CD14-positive monocyte (primary cell): ENCODE data around the gene CTAGE1. TPM values are rescaled to one million over a fixed set of nuclear protein-coding genes. Genes with fewer than 3 reads are reported as not detected.

ENCODE experiments used
- DNase-seq, 3 donors: peaks; one replicate each; pipeline ENCODE4 v3.0.0-alpha.2; 2011 to 2022
- H2AFZ ChIP-seq: 2 replicates; pipeline ENCODE4 v1.6.0; 2012; ENCODE audit warnings: mild to moderate bottlenecking, low read depth, low read length, inconsistent platforms; ENCODE audit not compliant: insufficient read depth, poor library complexity, severe bottlenecking
- H3K27ac ChIP-seq, 2 donors: 1 replicate in 1 of 2; 2 replicates in 1 of 2; pipeline ENCODE4 v1.5.1; 2012 to 2013; ENCODE audit warnings: low read length in 2 of 2, control low read depth in 1 of 2, inconsistent platforms in 1 of 2, low read depth in 1 of 2, mild to moderate bottlenecking in 1 of 2
- H3K27me3 ChIP-seq, 2 donors: one replicate each; pipeline versions ENCODE4 v1.6.0 to v1.6.1; 2011 to 2013; ENCODE audit warnings: low read length in 2 of 2; ENCODE audit not compliant: control insufficient read depth in 2 of 2, insufficient read depth in 2 of 2
- H3K36me3 ChIP-seq, 2 donors: replicated peaks in 1 of 2; 1 replicate in 1 of 2; 2 replicates in 1 of 2; pipeline versions ENCODE4 v1.5.1 to v1.6.1; 2012 to 2013; ENCODE audit warnings: low read length in 2 of 2, control low read depth in 1 of 2, inconsistent platforms in 1 of 2, mild to moderate bottlenecking in 1 of 2; ENCODE audit not compliant: insufficient read depth in 2 of 2, control insufficient read depth in 1 of 2
- H3K4me1 ChIP-seq, 2 donors: 1 replicate in 1 of 2; 2 replicates in 1 of 2; pipeline versions ENCODE4 v1.5.1 to v1.6.1; 2012 to 2013; ENCODE audit warnings: low read length in 2 of 2, control low read depth in 1 of 2, inconsistent platforms in 1 of 2, mild to moderate bottlenecking in 1 of 2, moderate library complexity in 1 of 2; ENCODE audit not compliant: insufficient read depth in 2 of 2, control insufficient read depth in 1 of 2
- H3K4me2 ChIP-seq: replicated peaks from 2 replicates; pipeline ENCODE3; 2012; ENCODE audit warnings: low read length, moderate library complexity, mild to moderate bottlenecking; ENCODE audit not compliant: poor library complexity, severe bottlenecking; ENCODE audit errors: extremely low read depth
- H3K4me3 ChIP-seq, 3 experiments: fragments of 200-600 bp in 1 of 3; sonication (generic) in 1 of 3; replicated peaks in 1 of 3; 1 replicate in 2 of 3; 2 replicates in 1 of 3; pipeline ENCODE4 v1.5.1; 2011 to 2013; ENCODE audit warnings: low read length in 3 of 3, mild to moderate bottlenecking in 3 of 3, control low read depth in 2 of 3, low read depth in 2 of 3, inconsistent platforms in 1 of 3, moderate library complexity in 1 of 3
- H3K79me2 ChIP-seq: 2 replicates; pipeline ENCODE4 v1.6.0; 2012; ENCODE audit warnings: mild to moderate bottlenecking, control low read depth, inconsistent platforms, low read length, moderate library complexity; ENCODE audit not compliant: insufficient read depth
- H3K9ac ChIP-seq: 2 replicates; pipeline ENCODE4 v1.6.0; 2017; ENCODE audit warnings: low read length, mild to moderate bottlenecking; ENCODE audit not compliant: insufficient read depth, poor library complexity, severe bottlenecking
- H3K9me3 ChIP-seq, 2 donors: replicated peaks in 1 of 2; 1 replicate in 1 of 2; 2 replicates in 1 of 2; pipeline versions ENCODE4 v1.5.1 to v1.6.1; 2012 to 2013; ENCODE audit warnings: low read length in 2 of 2, control low read depth in 1 of 2; ENCODE audit not compliant: control insufficient read depth in 1 of 2, insufficient read depth in 1 of 2
- H4K20me1 ChIP-seq: 2 replicates; pipeline ENCODE4 v1.6.0; 2012; ENCODE audit warnings: mild to moderate bottlenecking, low read length, control low read depth, moderate library complexity; ENCODE audit not compliant: insufficient read depth
- H3K27ac Mint-ChIP-seq, 7 donors: one replicate each; pipeline ENCODE4 v1.8.0; 2020; ENCODE audit warnings: mild to moderate bottlenecking in 7 of 7, mixed read lengths in 7 of 7, moderate library complexity in 6 of 7, inconsistent platforms in 2 of 7
- H3K27me3 Mint-ChIP-seq, 3 donors: one replicate each; pipeline ENCODE4 v1.8.0; 2021 to 2022; ENCODE audit warnings: low read depth in 3 of 3, mild to moderate bottlenecking in 3 of 3, mixed read lengths in 3 of 3, moderate library complexity in 3 of 3, inconsistent platforms in 1 of 3
- H3K36me3 Mint-ChIP-seq, 2 donors: one replicate each; pipeline ENCODE4 v1.8.0; 2020; ENCODE audit warnings: mixed read lengths in 2 of 2, inconsistent platforms in 1 of 2, mild to moderate bottlenecking in 1 of 2
- H3K4me1 Mint-ChIP-seq: one replicate; pipeline ENCODE4 v1.8.0; 2020; ENCODE audit warnings: mild to moderate bottlenecking, mixed read lengths
- H3K4me3 Mint-ChIP-seq, 2 donors: one replicate each; pipeline ENCODE4 v1.8.0; 2020; ENCODE audit warnings: mild to moderate bottlenecking in 2 of 2, mixed read lengths in 2 of 2, moderate library complexity in 1 of 2
- H3K9me3 Mint-ChIP-seq, 7 donors: one replicate each; pipeline ENCODE4 v1.8.0; 2020 to 2022; ENCODE audit warnings: mixed read lengths in 7 of 7, mild to moderate bottlenecking in 6 of 7, moderate library complexity in 6 of 7, inconsistent platforms in 2 of 7
- WGBS: methylation state at CpG from one replicate; pipeline ENCODE4 v1.1.5; 2013; ENCODE audit warnings: missing lambda C conversion rate; ENCODE audit not compliant: insufficient coverage; 5-methylcytosine and 5-hydroxymethylcytosine counted together
- intact Hi-C, 2 donors: fragments of 100-400 bp; cut with micrococcal nuclease; formaldehyde crosslinking; loops; one replicate each; pipeline versions ENCODE4 v1.15.0 to v1.15.1; 2023
- polyA plus RNA-seq, 3 donors: library from polyadenylated mRNA; depleted of rRNA in 1 of 3; unstranded in 2 of 3; stranded (reverse) in 1 of 3; fragments of 300-500 nt in 2 of 3; fragments of >200 nt in 1 of 3; fragmentation: Illumina TruSeq in 2 of 3; gene quantifications; 1 replicate in 2 of 3; 2 replicates in 1 of 3; pipeline ENCODE4 v1.2.3, GENCODE V29; 2012 to 2021
- TF ChIP-seq, protein P1 (sequence below): fragments of 200-600 bp; IDR thresholded peaks from one replicate; pipeline ENCODE4 v1.8.0; 2022; ENCODE audit warnings: antibody characterized with exemption, mild to moderate bottlenecking

CTAGE1 gene
- polyA plus RNA-seq, 3 donors = not detected

DNA sequence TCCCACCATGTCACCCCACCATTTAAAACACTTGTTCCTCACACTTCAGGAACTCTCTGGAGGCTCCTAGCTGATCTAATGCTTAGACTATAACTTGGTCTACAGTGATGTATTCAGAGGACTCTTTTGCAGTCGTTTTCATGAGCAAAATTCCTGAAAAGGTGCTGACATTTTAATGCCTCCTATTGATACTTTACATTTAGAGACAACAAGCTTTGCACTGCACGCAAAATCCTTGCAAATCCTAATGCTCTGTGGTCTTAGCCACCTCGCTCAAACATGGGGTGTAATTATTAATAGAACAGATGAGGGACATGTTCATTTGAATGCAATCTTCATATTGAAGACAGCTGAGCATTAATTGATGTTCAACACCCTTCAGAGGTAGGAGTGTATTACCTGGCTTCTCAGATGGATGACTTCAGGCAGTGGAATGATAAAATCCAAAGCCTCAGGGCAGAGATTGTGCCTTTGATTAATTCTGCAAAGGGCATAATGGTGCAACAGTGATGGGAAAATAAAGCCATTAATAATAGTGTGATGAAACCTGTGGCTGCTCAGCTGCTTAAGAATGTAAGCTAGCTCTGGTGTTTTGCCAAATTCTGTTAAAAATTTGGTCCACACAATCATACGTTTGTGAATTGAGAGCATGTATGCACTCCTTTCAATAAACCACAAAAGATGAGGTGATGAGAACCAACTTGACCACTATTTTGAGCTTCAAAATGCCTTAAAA lies 5.4 kb downstream of the CTAGE1 start:
- H3K27me3 Mint-ChIP-seq = peaks cover 0 to 5% (median 3%) of the 10 kb centered on the region in 3 donors
- WGBS = no CpG with 5 or more reads among the region's 4 CpGs
- no peak overlapping the region for H3K27ac Mint-ChIP-seq
- H2AFZ ChIP-seq = no peak overlapping the region
- H3K9ac ChIP-seq = no peak overlapping the region
- H4K20me1 ChIP-seq = no peaks in the 10 kb centered on the region
- H3K9me3 Mint-ChIP-seq = peaks cover 3 to 10% (median 7%) of the 10 kb centered on the region in 7 donors
- H3K4me3 ChIP-seq = no peak overlapping the region
- no peaks in the 10 kb centered on the region for H3K4me1 Mint-ChIP-seq
- no peaks in the 10 kb centered on the region for H3K36me3 ChIP-seq
- H3K4me3 Mint-ChIP-seq = no peak overlapping the region
- no peaks in the 10 kb centered on the region for H3K79me2 ChIP-seq
- H3K27ac ChIP-seq = no peak overlapping the region
- H3K27me3 ChIP-seq = no peaks in the 10 kb centered on the region
- no peaks in the 10 kb centered on the region for H3K36me3 Mint-ChIP-seq
- no peaks in the 10 kb centered on the region for H3K4me1 ChIP-seq
- no peak overlapping the region for H3K4me2 ChIP-seq
- DNase-seq = no peak
- intact Hi-C loops = no loop called here
- TF ChIP-seq, protein P1, sequence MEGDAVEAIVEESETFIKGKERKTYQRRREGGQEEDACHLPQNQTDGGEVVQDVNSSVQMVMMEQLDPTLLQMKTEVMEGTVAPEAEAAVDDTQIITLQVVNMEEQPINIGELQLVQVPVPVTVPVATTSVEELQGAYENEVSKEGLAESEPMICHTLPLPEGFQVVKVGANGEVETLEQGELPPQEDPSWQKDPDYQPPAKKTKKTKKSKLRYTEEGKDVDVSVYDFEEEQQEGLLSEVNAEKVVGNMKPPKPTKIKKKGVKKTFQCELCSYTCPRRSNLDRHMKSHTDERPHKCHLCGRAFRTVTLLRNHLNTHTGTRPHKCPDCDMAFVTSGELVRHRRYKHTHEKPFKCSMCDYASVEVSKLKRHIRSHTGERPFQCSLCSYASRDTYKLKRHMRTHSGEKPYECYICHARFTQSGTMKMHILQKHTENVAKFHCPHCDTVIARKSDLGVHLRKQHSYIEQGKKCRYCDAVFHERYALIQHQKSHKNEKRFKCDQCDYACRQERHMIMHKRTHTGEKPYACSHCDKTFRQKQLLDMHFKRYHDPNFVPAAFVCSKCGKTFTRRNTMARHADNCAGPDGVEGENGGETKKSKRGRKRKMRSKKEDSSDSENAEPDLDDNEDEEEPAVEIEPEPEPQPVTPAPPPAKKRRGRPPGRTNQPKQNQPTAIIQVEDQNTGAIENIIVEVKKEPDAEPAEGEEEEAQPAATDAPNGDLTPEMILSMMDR = no peak
- peaks cover 0 to 3% of the 10 kb centered on the region in 2 donors for H3K9me3 ChIP-seq

DNA sequence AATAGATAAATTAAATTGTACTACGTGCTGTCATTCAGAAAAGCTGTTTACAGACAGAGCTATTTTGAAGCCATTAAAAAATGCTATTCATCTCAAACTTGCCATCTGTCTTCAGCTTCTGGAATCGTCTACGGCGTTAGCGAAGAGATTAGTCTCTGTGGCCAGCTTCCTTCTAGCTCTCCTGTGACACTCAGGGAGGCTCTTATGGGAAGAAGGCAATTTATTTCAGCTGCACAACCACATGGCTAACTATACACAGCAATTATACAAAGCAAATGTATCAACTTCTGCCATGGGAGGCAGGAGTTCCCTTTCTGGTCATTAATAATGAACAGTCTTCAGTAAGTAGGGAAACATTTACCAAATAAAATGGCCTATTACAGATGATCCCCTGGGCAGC lies 6.3 kb downstream of the CTAGE1 start:
- H3K27ac Mint-ChIP-seq = no peak overlapping the region
- no peaks in the 10 kb centered on the region for H3K36me3 Mint-ChIP-seq
- no peaks in the 10 kb centered on the region for H4K20me1 ChIP-seq
- H3K9ac ChIP-seq = no peak overlapping the region
- no peak overlapping the region for H3K27ac ChIP-seq
- H3K4me1 Mint-ChIP-seq = no peaks in the 10 kb centered on the region
- H3K9me3 Mint-ChIP-seq = peaks cover 3 to 10% (median 8%) of the 10 kb centered on the region in 7 donors
- H3K27me3 Mint-ChIP-seq = peaks cover 0 to 4% (median 2%) of the 10 kb centered on the region in 3 donors
- no peaks in the 10 kb centered on the region for H3K36me3 ChIP-seq
- H3K27me3 ChIP-seq = no peaks in the 10 kb centered on the region
- H3K9me3 ChIP-seq = peaks cover 0 to 7% of the 10 kb centered on the region in 2 donors
- TF ChIP-seq, protein P1 = no peak
- intact Hi-C loops = no loop called here
- no peaks in the 10 kb centered on the region for H3K4me1 ChIP-seq
- H3K4me3 Mint-ChIP-seq = no peak overlapping the region
- WGBS = no CpG with 5 or more reads among the region's 5 CpGs
- H2AFZ ChIP-seq = no peak overlapping the region
- no peak overlapping the region for H3K4me3 ChIP-seq
- no peak overlapping the region for H3K4me2 ChIP-seq
- H3K79me2 ChIP-seq = no peaks in the 10 kb centered on the region
- DNase-seq = no peak
